K562 (cell line): Measurements from ENCODE around the gene IQCN. TPM values are rescaled to one million over a fixed set of nuclear protein-coding genes. Genes with fewer than 3 reads are reported as not detected.

Experiments
- ATAC-seq: fragments of 200-7000 bp; cut with Tn5 transposase; 3 replicates; pipeline ENCODE4 v1.9.1; 2020; ENCODE audit warnings: moderate library complexity
- BruUV-seq: library from RNA; stranded (reverse); fragments of 400-500 nt; replicated peaks from 2 replicates; lab custom pipeline; 2021; lab: Mats Ljungman, UMichigan
- CTCF ChIA-PET: fragments of 300-600 bp; formaldehyde crosslinking; extraction: SDS; loops from one replicate; lab custom pipeline; 2021; ENCODE audit warnings: low intra/inter-chr PET ratio; lab: Yijun Ruan, JAX
- POLR2A ChIA-PET: fragments of 300-600, 350-650 bp; sonication (Branson Sonifier 250); formaldehyde crosslinking; extraction: SDS; loops from one replicate; lab custom pipeline; 2021; ENCODE audit warnings: antibody characterized with exemption, inconsistent platforms; lab: Yijun Ruan, JAX
- DNase-seq, 4 experiments: peaks; one replicate each; pipeline versions ENCODE4 v3.0.0 to v3.0.0-alpha.2; 2011 to 2018; ENCODE audit warnings: low spot score in 3 of 4, mixed read lengths in 3 of 4; ENCODE audit errors: extremely low read depth in 1 of 4
- FAIRE-seq: peaks from 2 replicates; lab custom pipeline; 2011; peaks lifted over from hg19 to GRCh38; lab: Jason Lieb, UNC
- H2AFZ ChIP-seq: 2 replicates; pipeline ENCODE4 v1.6.0; 2011; ENCODE audit warnings: low read depth, low read length, control low read depth, inconsistent platforms
- H3K27ac ChIP-seq: fragments of 200-600 bp; 3 replicates; pipeline ENCODE4 v1.8.0; 2011; ENCODE audit warnings: low read depth, mild to moderate bottlenecking, control low read depth, inconsistent platforms, low read length, moderate library complexity, mixed read lengths; ENCODE audit errors: extremely low read depth
- H3K27me3 ChIP-seq, 2 experiments: fragments of 300-600 bp in 1 of 2; 2 replicates in 1 of 2; 3 replicates in 1 of 2; pipeline versions ENCODE4 v1.6.0 to v1.8.0; 2011; ENCODE audit warnings: inconsistent platforms in 2 of 2, low read length in 2 of 2, mild to moderate bottlenecking in 1 of 2, mixed read lengths in 1 of 2, moderate library complexity in 1 of 2; ENCODE audit not compliant: control insufficient read depth in 2 of 2, insufficient read depth in 2 of 2
- H3K36me3 ChIP-seq: fragments of 300-600 bp; 3 replicates; pipeline ENCODE4 v1.8.0; 2011; ENCODE audit warnings: mild to moderate bottlenecking, low read length, inconsistent platforms; ENCODE audit not compliant: control insufficient read depth, insufficient read depth
- H3K4me1 ChIP-seq, 2 experiments: fragments of 200-600 bp in 1 of 2; replicated peaks in 1 of 2; 2 replicates in 1 of 2; 3 replicates in 1 of 2; pipeline versions ENCODE4 v1.5.1 to v1.8.0; 2011; ENCODE audit warnings: inconsistent platforms in 2 of 2, low read length in 2 of 2, mild to moderate bottlenecking in 1 of 2, mixed read lengths in 1 of 2, moderate library complexity in 1 of 2; ENCODE audit not compliant: control insufficient read depth in 2 of 2, insufficient read depth in 2 of 2
- H3K4me2 ChIP-seq: 2 replicates; pipeline ENCODE4 v1.6.1; 2011; ENCODE audit warnings: low read length, control low read depth, inconsistent platforms, mixed read lengths; ENCODE audit not compliant: insufficient read depth
- H3K4me3 ChIP-seq: fragments of 200-600 bp; sonication (generic), shearing (Covaris generic); 2 replicates; pipeline ENCODE4 v1.5.1; 2016; ENCODE audit warnings: control low read depth, inconsistent platforms
- H3K79me2 ChIP-seq: fragments of 200-600 bp; 3 replicates; pipeline ENCODE4 v1.8.0; 2011; ENCODE audit warnings: low read length, inconsistent platforms; ENCODE audit not compliant: control insufficient read depth, insufficient read depth
- H3K9ac ChIP-seq, 2 experiments: 2 replicates each; pipeline versions ENCODE4 v1.6.0 to v1.6.1; 2011; ENCODE audit warnings: low read depth in 2 of 2, low read length in 2 of 2, control low read depth in 1 of 2, inconsistent platforms in 1 of 2, mild to moderate bottlenecking in 1 of 2, mixed read lengths in 1 of 2; ENCODE audit not compliant: insufficient read depth in 1 of 2
- H3K9me1 ChIP-seq: one replicate; pipeline ENCODE4 v1.6.0; 2011; ENCODE audit warnings: inconsistent platforms, mild to moderate bottlenecking, low read length, moderate library complexity; ENCODE audit not compliant: control insufficient read depth, insufficient read depth
- H3K9me3 ChIP-seq: replicated peaks from 2 replicates; pipeline ENCODE4 v1.5.1; 2011; ENCODE audit warnings: low read depth, low read length, inconsistent platforms; ENCODE audit not compliant: control insufficient read depth, insufficient read depth
- H4K20me1 ChIP-seq: replicated peaks from 2 replicates; pipeline ENCODE4 v1.6.1; 2011; ENCODE audit warnings: low read length, inconsistent platforms, mixed read lengths; ENCODE audit not compliant: control insufficient read depth, insufficient read depth
- CHCHD3 ChIP-seq: fragments of 250-450 bp; sonication (Bioruptor Pico); IDR thresholded peaks from 2 replicates; pipeline ENCODE4 v2.1.2; 2022; ENCODE audit warnings: mild to moderate bottlenecking
- ILF3 ChIP-seq: fragments of 450-650 bp; IDR thresholded peaks from 2 replicates; pipeline ENCODE4 v1.6.1; 2018; ENCODE audit warnings: antibody characterized with exemption, mild to moderate bottlenecking, moderate library complexity, borderline replicate concordance
- L3MBTL2 ChIP-seq: fragments of 450-650 bp; IDR thresholded peaks from 2 replicates; pipeline ENCODE4 v1.6.1; 2016; ENCODE audit warnings: mild to moderate bottlenecking, moderate library complexity
- NCOA6 ChIP-seq: fragments of 450-650 bp; IDR thresholded peaks from 2 replicates; pipeline ENCODE4 v1.6.1; 2017; ENCODE audit warnings: mild to moderate bottlenecking
- TSC22D4 ChIP-seq: fragments of 450-650 bp; IDR thresholded peaks from 2 replicates; pipeline ENCODE4 v1.6.1; 2016; ENCODE audit warnings: missing genetic modification characterization, missing biosample characterization, control low read depth
- U2AF1 ChIP-seq: fragments of 200-400 bp; formaldehyde crosslinking; optimal IDR thresholded peaks from 2 replicates; pipeline ENCODE3; 2017; ENCODE audit warnings: mild to moderate bottlenecking, low read depth, low read length, moderate library complexity
- ZNF561 ChIP-seq: fragments of 450-650 bp; formaldehyde crosslinking; conservative IDR thresholded peaks from 2 replicates; pipeline ENCODE4 v1.4.0; 2020; ENCODE audit warnings: mild to moderate bottlenecking, moderate library complexity
- ZNF668 ChIP-seq: fragments of 250-450 bp; sonication (Bioruptor Pico); IDR thresholded peaks from 2 replicates; pipeline ENCODE4 v1.8.0; 2022; ENCODE audit warnings: mild to moderate bottlenecking, inconsistent platforms
- WGBS: fragments of 100-300 bp; shearing (Covaris generic); methylation state at CpG from one replicate; pipeline ENCODE4 v1.1.6; 2016; ENCODE audit warnings: low coverage, mixed read lengths; ENCODE audit not compliant: insufficient coverage; ENCODE audit errors: missing lambda C conversion rate; 5-methylcytosine and 5-hydroxymethylcytosine counted together
- in situ Hi-C: fragments of 300-500 bp; cut with MboI; formaldehyde crosslinking; loops from 4 replicates; pipeline ENCODE4 v1.15.0; 2018; ENCODE audit warnings: inconsistent platforms, mixed read lengths
- intact Hi-C: fragments of 100-400 bp; cut with micrococcal nuclease; formaldehyde crosslinking; loops from 2 replicates; pipeline ENCODE4 v1.14.2; 2022
- polyA plus RNA-seq, 8 experiments: library from polyadenylated mRNA; depleted of rRNA in 4 of 8; stranded (reverse) in 5 of 8; unstranded in 3 of 8; fragments of >200 nt; fragmentation: Nextera tagmentation in 2 of 8; fragmentation: Illumina TruSeq in 1 of 8; extraction: Ambion mirVana in 2 of 8; extraction: Trizol in 1 of 8; gene quantifications; 2 replicates each; pipeline versions ENCODE4 v1.2.1 to v1.2.3, GENCODE V29; 2011 to 2014; ENCODE audit warnings: inconsistent platforms in 1 of 8, missing spikeins in 1 of 8
- total RNA-seq, 7 experiments: library from RNA; depleted of rRNA in 6 of 7; stranded (reverse); fragments of >200 nt in 6 of 7; fragmentation: Illumina TruSeq in 2 of 7; extraction: Trizol in 2 of 7; gene quantifications; 2 replicates each; pipeline versions ENCODE4 v1.2.1 to v1.2.3, GENCODE V29; 2011 to 2021; ENCODE audit warnings: low replicate concordance in 1 of 7
- TF ChIP-seq, protein P1 (sequence below): fragments of 250-450 bp; sonication (Bioruptor Pico); IDR thresholded peaks from 2 replicates; pipeline ENCODE4 v1.9.0; 2021; ENCODE audit warnings: mild to moderate bottlenecking, inconsistent platforms
- TF ChIP-seq, protein P2 (sequence below): fragments of 200-400 bp; formaldehyde crosslinking; IDR thresholded peaks from 2 replicates; pipeline ENCODE4 v1.6.1; 2017; ENCODE audit warnings: mild to moderate bottlenecking, low read depth, low read length, moderate library complexity
- TF ChIP-seq, protein P3 (sequence below): fragments of 450-650 bp; formaldehyde crosslinking; IDR thresholded peaks from 2 replicates; pipeline ENCODE4 v1.4.0; 2020; ENCODE audit warnings: mild to moderate bottlenecking, mixed read lengths

IQCN gene
- total and polyA plus RNA-seq, 9 of the 15 experiments (the other 6 are each of a cell fraction or from before 2014, with no cell fraction given), result 0.01 to 0.07 (median 0.04) TPM; not detected in 3

DNA sequence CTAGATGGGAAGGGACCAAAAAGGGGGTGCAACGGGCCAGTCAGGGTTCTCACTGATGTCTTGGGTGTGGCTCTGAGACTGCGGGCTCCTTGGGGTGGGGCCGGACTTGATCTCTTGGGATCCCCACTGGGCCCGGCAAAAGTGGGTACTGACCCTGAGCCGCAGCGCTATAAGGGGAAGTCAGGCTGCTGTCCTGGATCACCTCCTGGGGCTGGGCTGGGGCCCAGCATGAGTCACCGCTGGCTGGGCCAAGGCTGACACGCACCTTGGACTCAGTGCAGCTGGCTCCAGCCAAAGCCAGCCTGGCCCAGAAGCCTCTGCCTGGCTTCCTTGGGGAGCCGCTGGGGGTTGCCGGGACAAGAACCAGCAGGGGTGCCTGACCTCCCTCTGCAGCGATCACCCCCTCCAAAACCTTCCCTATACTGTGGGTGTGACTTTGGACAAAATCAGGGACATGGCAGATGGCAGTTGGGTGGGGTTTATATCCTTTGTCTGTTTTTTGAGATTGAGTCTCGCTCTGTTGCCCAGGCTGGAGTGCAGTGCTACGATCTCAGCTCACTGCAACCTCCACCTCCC, 617 bp upstream of the IQCN start (continued):
- TF ChIP-seq CHCHD3 (CRISPR knock-in tag) (no peak), U2AF1 (no peak), ZNF561 (CRISPR knock-in tag) (no peak), NCOA6 (no peak), ZNF668 (no peak), L3MBTL2 (no peak; the same call in 1 of the 2 replicates)
- TF ChIP-seq, protein P1, sequence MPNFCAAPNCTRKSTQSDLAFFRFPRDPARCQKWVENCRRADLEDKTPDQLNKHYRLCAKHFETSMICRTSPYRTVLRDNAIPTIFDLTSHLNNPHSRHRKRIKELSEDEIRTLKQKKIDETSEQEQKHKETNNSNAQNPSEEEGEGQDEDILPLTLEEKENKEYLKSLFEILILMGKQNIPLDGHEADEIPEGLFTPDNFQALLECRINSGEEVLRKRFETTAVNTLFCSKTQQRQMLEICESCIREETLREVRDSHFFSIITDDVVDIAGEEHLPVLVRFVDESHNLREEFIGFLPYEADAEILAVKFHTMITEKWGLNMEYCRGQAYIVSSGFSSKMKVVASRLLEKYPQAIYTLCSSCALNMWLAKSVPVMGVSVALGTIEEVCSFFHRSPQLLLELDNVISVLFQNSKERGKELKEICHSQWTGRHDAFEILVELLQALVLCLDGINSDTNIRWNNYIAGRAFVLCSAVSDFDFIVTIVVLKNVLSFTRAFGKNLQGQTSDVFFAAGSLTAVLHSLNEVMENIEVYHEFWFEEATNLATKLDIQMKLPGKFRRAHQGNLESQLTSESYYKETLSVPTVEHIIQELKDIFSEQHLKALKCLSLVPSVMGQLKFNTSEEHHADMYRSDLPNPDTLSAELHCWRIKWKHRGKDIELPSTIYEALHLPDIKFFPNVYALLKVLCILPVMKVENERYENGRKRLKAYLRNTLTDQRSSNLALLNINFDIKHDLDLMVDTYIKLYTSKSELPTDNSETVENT (CRISPR knock-in tag), result no peak

DNA sequence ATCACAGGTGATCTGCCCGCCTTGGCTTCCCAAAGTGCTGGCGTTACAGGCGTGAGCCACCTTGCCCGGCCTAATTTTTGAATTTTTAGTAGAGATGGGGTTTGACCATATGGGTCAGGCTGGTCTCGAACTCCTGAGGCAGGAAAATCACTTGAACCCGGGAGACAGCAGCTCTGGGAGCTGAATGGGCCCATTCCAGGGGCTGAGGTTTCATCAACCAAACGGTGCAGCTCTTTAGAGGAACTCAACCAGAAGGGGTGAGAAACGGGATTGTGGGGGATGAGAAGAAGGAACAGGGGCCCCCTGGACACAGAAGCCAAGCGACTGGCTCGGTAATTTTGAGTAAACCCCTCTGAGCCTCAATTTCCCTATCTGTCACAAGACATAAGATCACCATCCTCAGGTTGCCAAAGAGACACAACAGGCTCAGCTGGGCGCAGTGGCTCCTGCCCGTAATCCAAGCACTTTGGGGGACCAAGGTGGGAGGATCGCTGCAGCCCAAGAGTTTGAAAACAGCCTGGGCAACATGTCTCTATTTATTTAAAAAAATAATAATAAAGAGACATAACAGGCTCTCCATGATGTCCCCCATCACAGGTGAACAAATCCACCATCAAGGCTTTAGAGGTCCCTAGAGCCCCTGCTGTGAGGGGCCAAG, 562 bp downstream of the IQCN start:
- H3K9me1 ChIP-seq, result peaks cover 11% of the 10 kb centered on the region
- no peaks in the 10 kb centered on the region for H3K27me3 ChIP-seq
- no peak overlapping the region for H3K9ac ChIP-seq
- intact Hi-C loops (no loop called here), in situ Hi-C loops (loop anchor here (5.0 kb wide), 1 partner anchor 134 kb away; no protein-coding TSS in a partner anchor)
- FAIRE-seq (no peak), ATAC-seq (no peak), DNase-seq (no peak)
- H3K79me2 ChIP-seq, result peaks cover 13% of the 10 kb centered on the region
- ChIA-PET POLR2A (interaction anchor here (0.5 to 8.5 kb wide), 12 partner anchors 11 to 383 kb away, joined by 3 to 117 read pairs (median 3); partner anchors contain the start of genes GDF15 and LSM4), CTCF (no interaction called here)
- WGBS, result 79% methylated on average over 13 of the region's 13 CpGs
- H3K4me1 ChIP-seq, result peaks cover 16 to 48% of the 10 kb centered on the region in 2 experiments
- no peak overlapping the region for H3K27ac ChIP-seq
- H3K4me2 ChIP-seq, result no peak overlapping the region
- no peak overlapping the region for H2AFZ ChIP-seq
- peaks cover 9% of the 10 kb centered on the region for H4K20me1 ChIP-seq
- H3K9me3 ChIP-seq, result no peaks in the 10 kb centered on the region
- no TSS peak for BruUV-seq
- H3K4me3 ChIP-seq, result no peak overlapping the region
- peaks cover 11% of the 10 kb centered on the region for H3K36me3 ChIP-seq
- TF ChIP-seq, protein P2, sequence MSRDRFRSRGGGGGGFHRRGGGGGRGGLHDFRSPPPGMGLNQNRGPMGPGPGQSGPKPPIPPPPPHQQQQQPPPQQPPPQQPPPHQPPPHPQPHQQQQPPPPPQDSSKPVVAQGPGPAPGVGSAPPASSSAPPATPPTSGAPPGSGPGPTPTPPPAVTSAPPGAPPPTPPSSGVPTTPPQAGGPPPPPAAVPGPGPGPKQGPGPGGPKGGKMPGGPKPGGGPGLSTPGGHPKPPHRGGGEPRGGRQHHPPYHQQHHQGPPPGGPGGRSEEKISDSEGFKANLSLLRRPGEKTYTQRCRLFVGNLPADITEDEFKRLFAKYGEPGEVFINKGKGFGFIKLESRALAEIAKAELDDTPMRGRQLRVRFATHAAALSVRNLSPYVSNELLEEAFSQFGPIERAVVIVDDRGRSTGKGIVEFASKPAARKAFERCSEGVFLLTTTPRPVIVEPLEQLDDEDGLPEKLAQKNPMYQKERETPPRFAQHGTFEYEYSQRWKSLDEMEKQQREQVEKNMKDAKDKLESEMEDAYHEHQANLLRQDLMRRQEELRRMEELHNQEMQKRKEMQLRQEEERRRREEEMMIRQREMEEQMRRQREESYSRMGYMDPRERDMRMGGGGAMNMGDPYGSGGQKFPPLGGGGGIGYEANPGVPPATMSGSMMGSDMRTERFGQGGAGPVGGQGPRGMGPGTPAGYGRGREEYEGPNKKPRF, result no peak
- TF ChIP-seq, protein P3, sequence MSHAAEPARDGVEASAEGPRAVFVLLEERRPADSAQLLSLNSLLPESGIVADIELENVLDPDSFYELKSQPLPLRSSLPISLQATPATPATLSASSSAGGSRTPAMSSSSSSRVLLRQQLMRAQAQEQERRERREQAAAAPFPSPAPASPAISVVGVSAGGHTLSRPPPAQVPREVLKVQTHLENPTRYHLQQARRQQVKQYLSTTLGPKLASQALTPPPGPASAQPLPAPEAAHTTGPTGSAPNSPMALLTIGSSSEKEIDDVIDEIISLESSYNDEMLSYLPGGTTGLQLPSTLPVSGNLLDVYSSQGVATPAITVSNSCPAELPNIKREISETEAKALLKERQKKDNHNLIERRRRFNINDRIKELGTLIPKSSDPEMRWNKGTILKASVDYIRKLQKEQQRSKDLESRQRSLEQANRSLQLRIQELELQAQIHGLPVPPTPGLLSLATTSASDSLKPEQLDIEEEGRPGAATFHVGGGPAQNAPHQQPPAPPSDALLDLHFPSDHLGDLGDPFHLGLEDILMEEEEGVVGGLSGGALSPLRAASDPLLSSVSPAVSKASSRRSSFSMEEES (CRISPR knock-in tag), result no peak
- TF ChIP-seq ILF3, result no peak
- no peak for TF ChIP-seq TSC22D4
